ENCODE results near the gene APRT. TPM values are rescaled to one million over a fixed set of nuclear protein-coding genes. Genes with fewer than 3 reads are reported as not detected.
A peak's percentile ranks its signal among the peaks of the same experiment; 100 is the strongest.

APRT gene
- total and polyA plus RNA-seq, 9 of the 15 experiments (the other 6 are each of a cell fraction or from before 2014, with no cell fraction given): 41.7 to 409 (median 146) TPM

GRCh38 chr16:88781140-88782077, 30.3 kb downstream of the APRT start (continued):
- 0 out of 2 replicates have a peak, but pooled peaks have one; percentile 6 for TF ChIP-seq TOE1 (IDR thresholded peaks at IDR 0.05; ENCODE audit: borderline replicate concordance)
- peak; percentile 71; the same call in 1 of the 2 replicates for TF ChIP-seq TOE1 (CRISPR knock-in tag; IDR thresholded peaks at IDR 0.05; ENCODE audit: borderline replicate concordance, low read depth)
- TF ChIP-seq ATF3 (IDR thresholded peaks at IDR 0.05): peak; percentile 90
- no peak for TF ChIP-seq ATF3 (CRISPR knock-in tag; conservative IDR thresholded peaks at IDR 0.05)
- peak; percentile 50; the same call in 1 of the 2 replicates for TF ChIP-seq ZBTB9 (CRISPR knock-in tag; IDR thresholded peaks at IDR 0.05)
- TF ChIP-seq ZNF696 (CRISPR knock-in tag; conservative IDR thresholded peaks at IDR 0.05): no peak
- TF ChIP-seq ZNF165 (CRISPR knock-in tag; IDR thresholded peaks at IDR 0.05; ENCODE audit: borderline replicate concordance): 0 out of 2 replicates have a peak, but pooled peaks have one; percentile 41
- TF ChIP-seq GTF2B (IDR thresholded peaks at IDR 0.05; ENCODE audit: extremely low read depth, insufficient read length): no peak
- 0 out of 2 replicates have a peak, but pooled peaks have one; percentile 23 for TF ChIP-seq GABPB1 (CRISPR knock-in tag; IDR thresholded peaks at IDR 0.05)
- TF ChIP-seq, protein P1, sequence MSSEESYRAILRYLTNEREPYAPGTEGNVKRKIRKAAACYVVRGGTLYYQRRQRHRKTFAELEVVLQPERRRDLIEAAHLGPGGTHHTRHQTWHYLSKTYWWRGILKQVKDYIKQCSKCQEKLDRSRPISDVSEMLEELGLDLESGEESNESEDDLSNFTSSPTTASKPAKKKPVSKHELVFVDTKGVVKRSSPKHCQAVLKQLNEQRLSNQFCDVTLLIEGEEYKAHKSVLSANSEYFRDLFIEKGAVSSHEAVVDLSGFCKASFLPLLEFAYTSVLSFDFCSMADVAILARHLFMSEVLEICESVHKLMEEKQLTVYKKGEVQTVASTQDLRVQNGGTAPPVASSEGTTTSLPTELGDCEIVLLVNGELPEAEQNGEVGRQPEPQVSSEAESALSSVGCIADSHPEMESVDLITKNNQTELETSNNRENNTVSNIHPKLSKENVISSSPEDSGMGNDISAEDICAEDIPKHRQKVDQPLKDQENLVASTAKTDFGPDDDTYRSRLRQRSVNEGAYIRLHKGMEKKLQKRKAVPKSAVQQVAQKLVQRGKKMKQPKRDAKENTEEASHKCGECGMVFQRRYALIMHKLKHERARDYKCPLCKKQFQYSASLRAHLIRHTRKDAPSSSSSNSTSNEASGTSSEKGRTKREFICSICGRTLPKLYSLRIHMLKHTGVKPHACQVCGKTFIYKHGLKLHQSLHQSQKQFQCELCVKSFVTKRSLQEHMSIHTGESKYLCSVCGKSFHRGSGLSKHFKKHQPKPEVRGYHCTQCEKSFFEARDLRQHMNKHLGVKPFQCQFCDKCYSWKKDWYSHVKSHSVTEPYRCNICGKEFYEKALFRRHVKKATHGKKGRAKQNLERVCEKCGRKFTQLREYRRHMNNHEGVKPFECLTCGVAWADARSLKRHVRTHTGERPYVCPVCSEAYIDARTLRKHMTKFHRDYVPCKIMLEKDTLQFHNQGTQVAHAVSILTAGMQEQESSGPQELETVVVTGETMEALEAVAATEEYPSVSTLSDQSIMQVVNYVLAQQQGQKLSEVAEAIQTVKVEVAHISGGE (CRISPR knock-in tag; IDR thresholded peaks at IDR 0.05): 0 out of 6 replicates have a peak, but pooled peaks of 1 of the 3 experiments have one; percentile 34
- peak; percentile 54; the same call in 1 of the 2 replicates for TF ChIP-seq SUPT5H (IDR thresholded peaks at IDR 0.05)
- TF ChIP-seq, protein P2, sequence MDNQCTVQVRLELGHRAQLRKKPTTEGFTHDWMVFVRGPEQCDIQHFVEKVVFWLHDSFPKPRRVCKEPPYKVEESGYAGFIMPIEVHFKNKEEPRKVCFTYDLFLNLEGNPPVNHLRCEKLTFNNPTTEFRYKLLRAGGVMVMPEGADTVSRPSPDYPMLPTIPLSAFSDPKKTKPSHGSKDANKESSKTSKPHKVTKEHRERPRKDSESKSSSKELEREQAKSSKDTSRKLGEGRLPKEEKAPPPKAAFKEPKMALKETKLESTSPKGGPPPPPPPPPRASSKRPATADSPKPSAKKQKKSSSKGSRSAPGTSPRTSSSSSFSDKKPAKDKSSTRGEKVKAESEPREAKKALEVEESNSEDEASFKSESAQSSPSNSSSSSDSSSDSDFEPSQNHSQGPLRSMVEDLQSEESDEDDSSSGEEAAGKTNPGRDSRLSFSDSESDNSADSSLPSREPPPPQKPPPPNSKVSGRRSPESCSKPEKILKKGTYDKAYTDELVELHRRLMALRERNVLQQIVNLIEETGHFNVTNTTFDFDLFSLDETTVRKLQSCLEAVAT (IDR thresholded peaks at IDR 0.05): 0 out of 4 replicates have a peak, but pooled peaks of 1 of the 2 experiments have one; percentile 11
- TF ChIP-seq E2F3 (CRISPR knock-in tag; IDR thresholded peaks at IDR 0.05): no peak
- TF ChIP-seq, protein P3, sequence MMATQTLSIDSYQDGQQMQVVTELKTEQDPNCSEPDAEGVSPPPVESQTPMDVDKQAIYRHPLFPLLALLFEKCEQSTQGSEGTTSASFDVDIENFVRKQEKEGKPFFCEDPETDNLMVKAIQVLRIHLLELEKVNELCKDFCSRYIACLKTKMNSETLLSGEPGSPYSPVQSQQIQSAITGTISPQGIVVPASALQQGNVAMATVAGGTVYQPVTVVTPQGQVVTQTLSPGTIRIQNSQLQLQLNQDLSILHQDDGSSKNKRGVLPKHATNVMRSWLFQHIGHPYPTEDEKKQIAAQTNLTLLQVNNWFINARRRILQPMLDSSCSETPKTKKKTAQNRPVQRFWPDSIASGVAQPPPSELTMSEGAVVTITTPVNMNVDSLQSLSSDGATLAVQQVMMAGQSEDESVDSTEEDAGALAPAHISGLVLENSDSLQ (IDR thresholded peaks at IDR 0.05): no peak
- peak; percentile 39 for TF ChIP-seq ZFP36 (IDR thresholded peaks at IDR 0.05; ENCODE audit: low read depth, low read length, partially characterized antibody)
- peak; percentile 76 for TF ChIP-seq SPI1 (IDR thresholded peaks at IDR 0.05; ENCODE audit: borderline replicate concordance, low read depth, low read length)
